ENCODE measurements around the gene HDAC9.

HDAC9 gene

GRCh38 chr7:18489624-18490023 is 5.9 kb upstream of the HDAC9 start:
- Histone ChIP-seq H3K27me3 (ENCODE audit: low read depth, low read length) (no peaks in the 10 kb centered on the region), H3K36me3 (replicated peaks; ENCODE audit: low read depth, low read length) (no peaks in the 10 kb centered on the region), H3K9me3 (ENCODE audit: insufficient read depth, low read length) (no peaks in the 10 kb centered on the region), H3K4me3 (ENCODE audit: low read length) (no peak overlapping the region), H3K4me1 (ENCODE audit: low read length) (no peaks in the 10 kb centered on the region), H4K20me1 (ENCODE audit: insufficient read depth, low read length) (no peaks in the 10 kb centered on the region), H3K9ac (ENCODE audit: low read length) (no peak overlapping the region), H3K4me2 (ENCODE audit: low read length) (no peak overlapping the region), H2AFZ (ENCODE audit: low read depth, low read length) (no peak overlapping the region), H3K79me2 (ENCODE audit: low read length) (no peaks in the 10 kb centered on the region), H3K27ac (ENCODE audit: low read length) (no peak overlapping the region)
- TF ChIP-seq CTCF (IDR thresholded peaks at IDR 0.05; ENCODE audit: low read depth, low read length): no peak
- TF ChIP-seq EZH2phosphoT487 (IDR thresholded peaks at IDR 0.05; ENCODE audit: low read depth): no peak

GRCh38 chr7:18491871-18492270 is 3.7 kb upstream of the HDAC9 start:
- Histone ChIP-seq H4K20me1 (ENCODE audit: insufficient read depth, low read length) (no peaks in the 10 kb centered on the region), H3K9ac (ENCODE audit: low read length) (no peak overlapping the region), H3K27me3 (ENCODE audit: low read depth, low read length) (no peaks in the 10 kb centered on the region), H3K27ac (ENCODE audit: low read length) (no peak overlapping the region), H3K4me3 (ENCODE audit: low read length) (no peak overlapping the region), H3K79me2 (ENCODE audit: low read length) (no peaks in the 10 kb centered on the region; the same call in 1 of the 2 replicates), H3K4me2 (ENCODE audit: low read length) (no peak overlapping the region), H3K4me1 (ENCODE audit: low read length) (peaks cover 20% of the 10 kb centered on the region), H3K36me3 (replicated peaks; ENCODE audit: low read depth, low read length) (no peaks in the 10 kb centered on the region), H3K9me3 (ENCODE audit: insufficient read depth, low read length) (no peaks in the 10 kb centered on the region), H2AFZ (ENCODE audit: low read depth, low read length) (no peak overlapping the region)
- TF ChIP-seq EZH2phosphoT487 (IDR thresholded peaks at IDR 0.05; ENCODE audit: low read depth) (no peak), CTCF (IDR thresholded peaks at IDR 0.05; ENCODE audit: low read depth, low read length) (no peak)

GRCh38 chr7:18494406-18494805 is 1.1 kb upstream of the HDAC9 start:
- Histone ChIP-seq H3K4me2 (ENCODE audit: low read length) (no peak overlapping the region), H3K9ac (ENCODE audit: low read length) (no peak overlapping the region), H3K4me1 (ENCODE audit: low read length) (peaks cover 44% of the 10 kb centered on the region), H4K20me1 (ENCODE audit: insufficient read depth, low read length) (no peaks in the 10 kb centered on the region), H3K36me3 (replicated peaks; ENCODE audit: low read depth, low read length) (no peaks in the 10 kb centered on the region), H3K9me3 (ENCODE audit: insufficient read depth, low read length) (no peaks in the 10 kb centered on the region), H2AFZ (ENCODE audit: low read depth, low read length) (no peak overlapping the region), H3K27ac (ENCODE audit: low read length) (no peak overlapping the region), H3K4me3 (ENCODE audit: low read length) (no peak overlapping the region), H3K79me2 (ENCODE audit: low read length) (peaks cover 12% of the 10 kb centered on the region; the same call in 1 of the 2 replicates), H3K27me3 (ENCODE audit: low read depth, low read length) (no peaks in the 10 kb centered on the region)
- TF ChIP-seq CTCF (IDR thresholded peaks at IDR 0.05; ENCODE audit: low read depth, low read length) (no peak), EZH2phosphoT487 (IDR thresholded peaks at IDR 0.05; ENCODE audit: low read depth) (no peak)

- H3K9ac ChIP-seq (ENCODE audit: low read length): no peak overlapping the region
- H3K27ac ChIP-seq (ENCODE audit: low read length): no peak overlapping the region
- H3K4me3 ChIP-seq (ENCODE audit: low read length): peak overlapping the region; percentile 80
- peaks cover 49% of the 10 kb centered on the region for H3K4me1 ChIP-seq (ENCODE audit: low read length)
- H3K36me3 ChIP-seq (replicated peaks; ENCODE audit: low read depth, low read length): no peaks in the 10 kb centered on the region
- H3K27me3 ChIP-seq (ENCODE audit: low read depth, low read length): no peaks in the 10 kb centered on the region
- H3K4me2 ChIP-seq (ENCODE audit: low read length): peak overlapping the region; percentile 97
- peaks cover 14% of the 10 kb centered on the region; the same call in 1 of the 2 replicates for H3K79me2 ChIP-seq (ENCODE audit: low read length)
- no peaks in the 10 kb centered on the region for H4K20me1 ChIP-seq (ENCODE audit: insufficient read depth, low read length)
- H3K9me3 ChIP-seq (ENCODE audit: insufficient read depth, low read length): no peaks in the 10 kb centered on the region
- peak overlapping the region; percentile 60 for H2AFZ ChIP-seq (ENCODE audit: low read depth, low read length)
- TF ChIP-seq EZH2phosphoT487 (IDR thresholded peaks at IDR 0.05; ENCODE audit: low read depth) (no peak), CTCF (IDR thresholded peaks at IDR 0.05; ENCODE audit: low read depth, low read length) (no peak)
Measured at GRCh38 chr7:18494821-18495408, 634 bp upstream of the HDAC9 start.

All from OCI-LY3 (cell line).